ENCODE measurements around the gene DYNC2LI1.

The DYNC2LI1 gene

DNA sequence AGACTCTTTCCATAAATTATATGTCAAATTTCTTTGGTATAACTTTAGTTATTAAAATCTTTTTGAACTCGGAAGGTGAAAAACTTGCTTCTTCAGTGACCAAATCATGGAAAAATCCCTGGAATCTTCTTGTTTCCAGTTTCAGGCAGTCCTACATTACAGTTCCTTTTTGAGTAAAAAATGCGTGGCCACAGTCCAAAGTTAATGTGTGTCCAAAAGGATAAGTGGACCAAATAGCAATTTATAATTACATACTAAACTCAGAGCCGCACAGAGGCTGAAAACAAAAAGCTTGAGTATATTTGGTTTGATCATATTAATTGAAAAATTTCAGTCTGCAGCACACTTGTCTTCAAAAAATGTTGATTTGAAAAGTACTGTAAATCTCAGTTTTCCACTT lies 28.4 kb upstream of the DYNC2LI1 start:
- no peak for DNase-seq (ENCODE audit: low spot score)
- no peak overlapping the region for H3K27ac ChIP-seq
- ChIA-PET POLR2A (ENCODE audit: low non-redundant PET) (no interaction called here), CTCF (no interaction called here)
- TF ChIP-seq, protein P1, sequence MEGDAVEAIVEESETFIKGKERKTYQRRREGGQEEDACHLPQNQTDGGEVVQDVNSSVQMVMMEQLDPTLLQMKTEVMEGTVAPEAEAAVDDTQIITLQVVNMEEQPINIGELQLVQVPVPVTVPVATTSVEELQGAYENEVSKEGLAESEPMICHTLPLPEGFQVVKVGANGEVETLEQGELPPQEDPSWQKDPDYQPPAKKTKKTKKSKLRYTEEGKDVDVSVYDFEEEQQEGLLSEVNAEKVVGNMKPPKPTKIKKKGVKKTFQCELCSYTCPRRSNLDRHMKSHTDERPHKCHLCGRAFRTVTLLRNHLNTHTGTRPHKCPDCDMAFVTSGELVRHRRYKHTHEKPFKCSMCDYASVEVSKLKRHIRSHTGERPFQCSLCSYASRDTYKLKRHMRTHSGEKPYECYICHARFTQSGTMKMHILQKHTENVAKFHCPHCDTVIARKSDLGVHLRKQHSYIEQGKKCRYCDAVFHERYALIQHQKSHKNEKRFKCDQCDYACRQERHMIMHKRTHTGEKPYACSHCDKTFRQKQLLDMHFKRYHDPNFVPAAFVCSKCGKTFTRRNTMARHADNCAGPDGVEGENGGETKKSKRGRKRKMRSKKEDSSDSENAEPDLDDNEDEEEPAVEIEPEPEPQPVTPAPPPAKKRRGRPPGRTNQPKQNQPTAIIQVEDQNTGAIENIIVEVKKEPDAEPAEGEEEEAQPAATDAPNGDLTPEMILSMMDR (conservative IDR thresholded peaks at IDR 0.05; ENCODE audit: low read depth): no peak

GRCh38 chr2:43748333-43748732 lies 25.5 kb upstream of the DYNC2LI1 start:
- H3K27ac ChIP-seq: no peak overlapping the region
- ChIA-PET CTCF (no interaction called here), POLR2A (ENCODE audit: low non-redundant PET) (no interaction called here)
- DNase-seq (ENCODE audit: low spot score): no peak
- TF ChIP-seq, protein P1 (conservative IDR thresholded peaks at IDR 0.05; ENCODE audit: low read depth): no peak

- POLR2A ChIA-PET (ENCODE audit: low non-redundant PET): no interaction called here
- H3K27ac ChIP-seq: no peak overlapping the region
- TF ChIP-seq, protein P1 (conservative IDR thresholded peaks at IDR 0.05; ENCODE audit: low read depth): no peak
- CTCF ChIA-PET: no interaction called here
- no peak for DNase-seq (ENCODE audit: low spot score)
Measured at GRCh38 chr2:43749583-43749982, 24.3 kb upstream of the DYNC2LI1 start.

GRCh38 chr2:43751476-43751990 lies 22.3 kb upstream of the DYNC2LI1 start:
- TF ChIP-seq, protein P1 (conservative IDR thresholded peaks at IDR 0.05; ENCODE audit: low read depth): no peak
- CTCF ChIA-PET: interaction anchor here (0.7 to 1.0 kb wide), 2 partner anchors 26 to 1113 kb away, joined by 3 to 4 read pairs; no protein-coding TSS in a partner anchor
- POLR2A ChIA-PET (ENCODE audit: low non-redundant PET): interaction anchor here (0.6 to 0.7 kb wide), 2 partner anchors 37 to 416 kb away, joined by 3 to 9 read pairs; no protein-coding TSS in a partner anchor
- H3K27ac ChIP-seq: no peak overlapping the region
- DNase-seq (ENCODE audit: low spot score): no peak

DNA sequence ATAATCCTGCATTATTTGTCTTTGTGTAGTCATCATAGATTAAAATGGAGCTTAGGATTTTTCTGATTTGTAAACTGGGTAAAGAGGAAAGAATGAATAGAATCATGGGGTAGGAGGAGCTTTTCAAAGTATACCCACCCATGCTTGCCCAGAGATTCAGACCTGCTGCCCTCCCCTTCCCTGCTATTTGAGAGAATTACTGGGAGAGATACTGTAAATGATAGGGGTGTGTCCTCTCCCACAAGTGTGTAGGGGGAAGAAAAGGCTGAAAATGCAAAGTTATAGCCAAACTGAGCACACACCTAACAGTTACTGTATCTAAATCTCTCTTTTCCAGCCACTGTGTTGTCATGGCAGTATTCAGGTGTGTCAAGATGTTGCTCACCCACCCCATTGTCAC lies 21.5 kb upstream of the DYNC2LI1 start:
- no peak for DNase-seq (ENCODE audit: low spot score)
- POLR2A ChIA-PET (ENCODE audit: low non-redundant PET): interaction anchor here (0.7 kb wide), 1 partner anchor 415 kb away, joined by 9 read pairs; no protein-coding TSS in a partner anchor
- TF ChIP-seq, protein P1 (conservative IDR thresholded peaks at IDR 0.05; ENCODE audit: low read depth): no peak
- H3K27ac ChIP-seq: no peak overlapping the region
- CTCF ChIA-PET: interaction anchor here (0.7 to 1.0 kb wide), 2 partner anchors 27 to 1113 kb away, joined by 3 to 4 read pairs; no protein-coding TSS in a partner anchor

- POLR2A ChIA-PET (ENCODE audit: low non-redundant PET): no interaction called here
- no peak for DNase-seq (ENCODE audit: low spot score)
- no peak overlapping the region for H3K27ac ChIP-seq
Measured at GRCh38 chr2:43754180-43754579, 19.7 kb upstream of the DYNC2LI1 start.

More at GRCh38 chr2:43754180-43754579, 19.7 kb upstream of the DYNC2LI1 start:
- CTCF ChIA-PET: no interaction called here
- TF ChIP-seq, protein P1 (conservative IDR thresholded peaks at IDR 0.05; ENCODE audit: low read depth): no peak
